ENCODE measurements around the gene ANXA6.

The ANXA6 gene

DNA sequence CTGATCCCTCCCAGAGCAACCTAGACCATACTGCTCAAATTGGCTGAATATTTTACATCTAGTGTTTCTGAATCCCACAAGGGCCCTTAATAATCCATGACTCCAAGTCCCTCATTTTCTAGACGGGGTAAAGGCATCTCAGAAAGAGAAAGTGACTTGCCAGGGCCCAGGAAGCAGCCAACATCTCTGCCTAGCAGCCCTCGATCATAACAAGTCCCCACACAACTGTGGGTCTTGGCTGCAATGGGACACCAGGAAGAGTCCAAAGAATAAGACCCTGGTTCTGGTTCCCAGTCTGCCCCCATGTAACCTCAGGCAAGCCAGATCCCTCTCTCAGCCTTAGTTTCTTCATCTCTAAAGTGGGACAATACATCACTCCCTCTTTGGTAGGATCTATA lies 6.3 kb downstream of the ANXA6 start:
- ChIA-PET CTCF (interaction anchor here (1.3 to 9.4 kb wide), 9 partner anchors 10 to 99 kb away, joined by 5 to 93 read pairs (median 10); no protein-coding TSS in a partner anchor), POLR2A (interaction anchor here (0.5 to 3.8 kb wide), 4 partner anchors 10 to 668 kb away, joined by 3 to 13 read pairs (median 8); no protein-coding TSS in a partner anchor)
- no peak for DNase-seq (ENCODE audit: extremely low spot score)
- TF ChIP-seq CTCF (IDR thresholded peaks at IDR 0.05; ENCODE audit: control extremely low read depth, extremely low read depth, low read depth, missing control alignments): no peak

GRCh38 chr5:151150471-151151262 lies 6.9 kb downstream of the ANXA6 start:
- POLR2A ChIA-PET: interaction anchor here (0.5 to 3.8 kb wide), 6 partner anchors 9 to 667 kb away, joined by 3 to 13 read pairs (median 4); no protein-coding TSS in a partner anchor
- TF ChIP-seq CTCF (IDR thresholded peaks at IDR 0.05; ENCODE audit: control extremely low read depth, extremely low read depth, low read depth, missing control alignments): no peak
- CTCF ChIA-PET: interaction anchor here (1.2 to 9.4 kb wide), 12 partner anchors 9 to 102 kb away, joined by 3 to 93 read pairs (median 10); no protein-coding TSS in a partner anchor
- peak; percentile 54 for DNase-seq (ENCODE audit: extremely low spot score)

DNA sequence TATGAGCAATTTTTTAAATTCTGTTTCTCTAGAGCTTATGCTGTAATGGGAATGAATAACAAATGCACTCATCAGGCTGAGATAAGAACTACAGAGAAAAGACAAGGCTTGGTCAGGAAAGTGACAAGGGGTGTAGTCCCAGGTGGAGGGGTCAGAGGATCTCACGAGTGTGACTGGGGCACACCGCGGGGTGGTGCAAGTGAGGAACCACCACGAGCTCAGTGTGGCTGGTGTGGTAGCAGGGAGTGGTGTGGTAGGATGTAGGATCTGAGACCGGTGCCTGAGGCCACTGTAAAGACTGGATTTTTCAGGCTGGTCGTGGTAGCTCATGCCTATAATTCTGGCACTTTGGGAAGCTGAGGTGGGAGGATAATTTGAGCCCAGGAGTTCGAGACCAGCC lies 9.0 kb downstream of the ANXA6 start:
- ChIA-PET POLR2A (interaction anchor here (3.8 kb wide), 1 partner anchor 19 kb away, joined by 12 read pairs; no protein-coding TSS in a partner anchor), CTCF (interaction anchor here (1.2 to 9.4 kb wide), 8 partner anchors 11 to 104 kb away, joined by 3 to 93 read pairs (median 12); no protein-coding TSS in a partner anchor)
- no peak for DNase-seq (ENCODE audit: extremely low spot score)
- TF ChIP-seq CTCF (IDR thresholded peaks at IDR 0.05; ENCODE audit: control extremely low read depth, extremely low read depth, low read depth, missing control alignments): no peak

GRCh38 chr5:151147033-151147432 lies 10.5 kb downstream of the ANXA6 start:
- POLR2A ChIA-PET: no interaction called here
- CTCF ChIA-PET: interaction anchor here (1.0 to 13.7 kb wide), 7 partner anchors 10 to 169 kb away, joined by 5 to 221 read pairs (median 11); no protein-coding TSS in a partner anchor
- DNase-seq (ENCODE audit: extremely low spot score): no peak
- no peak for TF ChIP-seq CTCF (IDR thresholded peaks at IDR 0.05; ENCODE audit: control extremely low read depth, extremely low read depth, low read depth, missing control alignments)

- TF ChIP-seq CTCF (IDR thresholded peaks at IDR 0.05; ENCODE audit: control extremely low read depth, extremely low read depth, low read depth, missing control alignments): no peak
- DNase-seq (ENCODE audit: extremely low spot score): no peak
- POLR2A ChIA-PET: interaction anchor here (1.0 kb wide), 1 partner anchor 21 kb away, joined by 4 read pairs; no protein-coding TSS in a partner anchor
- CTCF ChIA-PET: interaction anchor here (0.8 to 13.7 kb wide), 11 partner anchors 9 to 602 kb away, joined by 3 to 221 read pairs (median 7); partner anchors contain the start of gene ANXA6
Observed at GRCh38 chr5:151146061-151146460, 11.5 kb downstream of the ANXA6 start.

DNA sequence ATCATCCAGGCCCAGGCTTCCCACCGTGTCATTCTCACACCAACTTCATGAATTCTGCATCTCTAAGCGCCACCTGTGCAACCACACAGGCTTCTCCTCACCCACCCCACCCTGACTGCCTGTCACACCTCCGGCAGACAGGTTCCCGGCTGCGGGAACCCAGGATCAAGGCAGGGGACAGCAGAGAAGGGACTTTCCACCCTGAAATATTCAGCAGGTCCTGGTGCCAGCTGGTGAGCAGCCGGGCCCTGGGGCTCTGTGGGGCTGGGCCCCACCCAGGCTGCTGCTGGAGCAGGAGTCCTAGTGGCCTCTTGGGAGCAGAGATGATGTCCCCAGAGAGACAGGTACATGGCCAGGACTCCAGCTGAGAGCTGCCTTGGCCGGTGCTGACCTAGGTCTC lies 12.7 kb downstream of the ANXA6 start:
- CTCF ChIA-PET: interaction anchor here (1.1 to 13.7 kb wide), 9 partner anchors 9 to 601 kb away, joined by 3 to 221 read pairs (median 7); partner anchors contain the start of gene ANXA6

More for the DNA sequence above, 12.7 kb downstream of the ANXA6 start:
- TF ChIP-seq CTCF (IDR thresholded peaks at IDR 0.05; ENCODE audit: control extremely low read depth, extremely low read depth, low read depth, missing control alignments): no peak
- DNase-seq (ENCODE audit: extremely low spot score): no peak
- POLR2A ChIA-PET: interaction anchor here (1.0 to 1.1 kb wide), 2 partner anchors 15 to 19 kb away, joined by 3 to 4 read pairs; no protein-coding TSS in a partner anchor
